HG02763 (cell line): ENCODE data around the gene CACNA1B.
"Not testable (repeated sequence)": the region's sequence is repeated elsewhere in the genome, so short reads cannot be mapped to it uniquely, and the experiment has no call there.

Experiments used
- ATAC-seq: cut with Tn5 transposase; IDR thresholded peaks from one replicate; pipeline ENCODE4 v1.9.1; 2021; ENCODE audit warnings: mild to moderate bottlenecking, moderate library complexity; ENCODE audit not compliant: unreplicated experiment

The CACNA1B gene

GRCh38 chr9:137885121-137885520, 7.5 kb downstream of the CACNA1B start:
- not testable (repeated sequence) for ATAC-seq

DNA sequence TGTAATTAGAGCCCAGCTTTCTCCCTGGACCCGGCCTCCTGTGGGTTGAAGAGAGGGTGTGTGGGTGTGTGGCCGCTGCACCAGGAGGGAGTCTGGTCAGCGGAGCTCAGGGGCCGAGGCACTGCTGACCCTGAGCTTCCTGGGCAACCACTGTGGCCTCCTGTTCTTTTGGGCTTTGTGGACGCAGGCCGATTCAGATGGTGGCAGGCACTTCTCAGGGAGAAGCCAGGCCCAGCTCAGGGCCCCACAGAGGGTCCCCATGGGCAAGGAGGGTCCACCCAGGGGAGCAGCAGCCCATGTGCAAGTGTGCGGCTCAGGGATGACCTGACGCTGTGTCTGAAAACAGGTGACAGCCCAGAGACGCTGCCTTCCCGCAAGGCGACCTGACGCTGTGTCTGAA, 11.0 kb downstream of the CACNA1B start:
- ATAC-seq = not testable (repeated sequence)

GRCh38 chr9:137889966-137890365, 12.4 kb downstream of the CACNA1B start:
- ATAC-seq = not testable (repeated sequence)

DNA sequence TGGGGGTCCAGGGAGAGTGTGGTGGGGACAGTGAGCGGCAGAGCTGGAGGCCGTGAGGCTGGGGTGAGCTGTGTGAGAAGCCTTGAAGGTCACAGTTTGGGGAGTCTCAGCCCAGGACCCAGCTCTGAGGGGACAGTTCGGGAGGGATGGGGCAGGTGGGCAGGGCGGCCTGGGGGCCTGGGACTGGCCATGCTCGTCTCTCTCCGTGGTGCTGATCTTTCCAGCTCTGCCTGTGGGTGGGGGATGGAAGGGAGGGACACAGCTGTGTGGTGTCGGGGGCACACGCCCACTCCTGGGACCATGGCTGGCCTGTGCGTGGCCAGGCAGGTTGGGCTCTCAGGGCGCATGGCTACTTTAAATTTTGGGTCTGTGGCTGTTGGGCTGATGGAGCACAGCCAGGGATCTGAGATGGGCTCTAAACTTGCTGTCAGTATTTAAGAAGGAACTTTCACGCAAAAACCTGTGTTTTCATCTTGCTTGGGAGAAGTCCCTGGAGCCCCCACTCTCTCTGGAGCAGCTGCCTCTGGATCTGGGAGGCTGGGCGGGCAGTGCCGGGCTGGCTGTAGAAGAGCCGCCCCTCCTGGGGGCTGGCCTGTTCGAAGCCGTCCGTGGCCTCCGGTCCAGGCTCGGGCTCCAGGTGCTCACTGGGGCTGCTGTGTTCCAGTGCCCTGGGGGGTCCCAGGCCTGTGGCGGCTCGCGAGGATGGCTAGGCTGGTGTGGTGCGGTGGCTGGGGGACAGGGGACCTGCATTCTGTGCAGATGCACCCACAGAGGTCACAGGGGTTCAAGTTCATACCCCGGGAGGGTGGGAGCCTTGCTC, 13.4 kb downstream of the CACNA1B start:
- not testable (repeated sequence) for ATAC-seq

DNA sequence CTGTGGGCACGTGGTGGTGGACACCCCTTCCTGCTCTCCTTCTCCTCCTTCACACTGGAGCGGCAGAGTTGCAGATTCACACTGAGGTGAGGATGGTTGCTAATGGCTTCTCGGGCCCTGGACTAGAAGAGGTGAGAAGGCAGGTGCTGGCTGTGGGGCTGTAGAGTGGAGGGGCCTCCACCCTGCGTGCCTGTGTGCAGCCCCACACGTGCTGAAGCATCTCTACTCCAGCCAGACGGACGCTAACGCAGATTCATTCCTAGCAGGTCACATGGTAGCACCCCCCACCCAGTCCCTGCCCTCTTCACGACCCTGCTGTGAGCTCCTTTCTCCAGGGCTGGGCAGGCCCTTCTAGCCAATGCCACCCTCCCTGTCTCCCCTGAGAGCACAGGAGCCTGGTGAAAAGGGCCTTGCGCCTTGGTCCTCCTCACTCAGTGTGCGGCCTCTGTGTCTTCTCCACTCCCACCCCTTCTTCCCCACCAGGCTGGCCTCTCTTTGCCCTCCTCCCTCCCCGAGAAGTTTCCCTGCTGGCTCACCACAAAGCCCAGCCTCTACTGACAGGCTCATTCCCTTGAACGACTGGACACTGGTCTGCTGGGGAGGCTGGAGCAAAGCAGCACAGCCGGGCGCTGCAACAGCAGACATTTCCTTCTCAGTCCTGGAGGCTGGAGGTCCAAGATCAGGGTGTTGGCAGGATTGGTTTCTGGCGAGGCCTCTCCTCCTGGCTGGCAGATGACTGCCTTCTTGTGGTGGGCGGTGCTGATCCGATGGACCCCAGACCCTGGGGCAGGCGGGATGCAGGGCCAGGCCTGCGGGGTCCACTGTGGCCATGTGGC, 14.2 kb downstream of the CACNA1B start:
- no peak for ATAC-seq

GRCh38 chr9:137892424-137893191, 15.0 kb downstream of the CACNA1B start:
- no peak for ATAC-seq

- no peak for ATAC-seq
These were observed 16.1 kb downstream of the CACNA1B start for GRCh38 chr9:137893670-137894069.

GRCh38 chr9:137899551-137900360, 22.2 kb downstream of the CACNA1B start:
- no peak for ATAC-seq

DNA sequence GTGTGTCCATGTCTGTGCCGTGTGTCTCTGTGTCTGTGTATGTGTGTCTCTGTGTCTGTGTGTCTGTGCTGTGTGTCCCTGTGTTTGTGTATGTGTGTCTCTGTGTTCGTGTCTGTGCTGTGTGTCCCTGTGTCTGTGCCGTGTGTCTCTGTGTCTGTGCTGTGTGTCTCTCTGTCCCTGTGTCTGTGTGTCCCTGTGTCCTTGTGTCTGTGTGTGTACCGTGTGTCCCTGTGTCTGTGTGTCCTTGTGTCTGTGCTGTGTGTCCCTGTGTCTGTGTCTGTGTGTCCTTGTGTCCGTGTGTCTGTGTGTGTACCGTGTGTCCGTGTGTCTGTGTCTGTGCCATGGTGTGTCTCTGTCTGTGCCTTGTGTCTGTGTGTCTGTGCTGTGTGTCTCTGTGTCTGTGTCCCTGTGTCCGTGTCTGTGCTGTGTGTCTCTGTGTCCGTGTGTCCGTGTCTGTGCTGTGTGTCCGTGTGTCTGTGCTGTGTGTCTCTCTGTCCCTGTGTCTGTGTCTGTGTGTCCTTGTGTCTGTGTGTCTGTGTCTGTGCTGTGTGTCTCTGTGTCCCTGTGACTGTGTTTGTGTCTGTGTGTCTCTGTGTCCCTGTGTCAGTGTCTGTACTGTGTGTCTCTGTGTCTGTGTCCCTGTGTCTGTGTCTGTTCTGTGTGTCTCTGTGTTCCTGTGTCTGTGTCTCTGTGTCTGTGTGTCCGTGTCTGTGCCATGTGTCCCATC, 23.2 kb downstream of the CACNA1B start:
- ATAC-seq = no peak

- ATAC-seq = no peak
These were observed 25.1 kb downstream of the CACNA1B start for GRCh38 chr9:137902646-137903045.

- no peak for ATAC-seq
These were observed 28.2 kb downstream of the CACNA1B start for GRCh38 chr9:137905740-137906139.

GRCh38 chr9:137907776-137908175, 30.2 kb downstream of the CACNA1B start:
- ATAC-seq = no peak

DNA sequence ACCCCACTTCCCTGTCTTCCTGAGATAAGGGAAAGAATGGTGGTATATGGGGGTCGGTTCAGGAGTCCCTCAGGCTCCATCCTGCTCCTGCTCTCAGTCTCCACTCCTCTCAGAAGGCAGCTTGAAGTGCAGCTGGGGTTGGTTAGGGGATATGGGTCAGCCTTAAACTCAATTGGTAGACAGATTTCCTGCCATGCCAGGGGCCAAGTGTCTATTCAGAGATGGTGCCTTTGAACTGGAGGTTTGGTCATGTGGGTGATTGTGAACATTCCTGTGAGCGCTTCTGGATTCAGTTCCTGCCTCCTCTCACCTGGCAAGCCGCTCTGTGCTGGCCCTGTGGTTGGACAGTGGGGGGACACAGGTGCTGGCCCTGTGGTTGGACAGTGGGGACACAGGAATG, 35.1 kb downstream of the CACNA1B start:
- no peak for ATAC-seq

DNA sequence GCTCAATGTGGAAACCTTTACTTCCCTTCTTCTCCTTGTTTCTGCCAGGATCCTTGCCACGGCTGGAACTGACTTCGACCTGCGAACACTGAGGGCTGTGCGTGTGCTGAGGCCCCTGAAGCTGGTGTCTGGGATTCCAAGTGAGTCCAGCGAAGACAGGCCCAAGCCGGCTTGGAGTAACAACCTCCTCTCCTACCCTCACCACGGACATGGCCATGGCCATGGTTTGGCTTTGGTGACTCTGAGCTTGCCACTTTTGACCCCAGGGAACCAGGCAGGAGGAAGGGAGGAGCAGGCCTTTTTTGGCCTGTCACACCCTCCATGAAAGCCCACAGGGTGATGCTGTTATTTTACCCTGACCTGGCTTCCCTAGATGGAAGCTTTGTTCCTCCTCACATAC, 35.5 kb downstream of the CACNA1B start:
- no peak for ATAC-seq

GRCh38 chr9:137913771-137914767, 36.5 kb downstream of the CACNA1B start:
- ATAC-seq = no peak

DNA sequence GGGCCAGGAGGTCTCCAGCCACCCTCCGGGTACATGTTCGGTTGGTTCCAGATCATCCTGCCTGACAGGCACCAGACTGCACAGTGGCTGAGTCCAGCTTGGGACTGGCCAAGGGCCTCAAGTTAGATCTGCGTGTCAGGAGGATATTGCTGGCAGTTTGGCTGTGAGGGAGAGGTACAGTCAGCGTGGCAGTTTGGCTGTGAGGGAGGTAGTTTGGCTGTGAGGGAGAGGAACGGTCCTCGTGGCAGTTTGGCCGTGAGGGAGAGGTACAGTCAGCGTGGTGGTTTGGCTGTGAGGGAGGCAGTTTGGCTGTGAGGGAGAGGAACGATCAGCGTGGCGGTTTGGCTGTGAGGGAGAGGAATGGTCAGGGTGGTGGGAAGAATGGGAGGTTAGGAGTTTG, 39.0 kb downstream of the CACNA1B start:
- ATAC-seq = no peak

- no peak for ATAC-seq
These were observed 39.5 kb downstream of the CACNA1B start for GRCh38 chr9:137917116-137917515.

- ATAC-seq = no peak
These were observed 40.2 kb downstream of the CACNA1B start for GRCh38 chr9:137917795-137918194.
